ENCODE data around the gene RSPH6A.

Gene RSPH6A

DNA sequence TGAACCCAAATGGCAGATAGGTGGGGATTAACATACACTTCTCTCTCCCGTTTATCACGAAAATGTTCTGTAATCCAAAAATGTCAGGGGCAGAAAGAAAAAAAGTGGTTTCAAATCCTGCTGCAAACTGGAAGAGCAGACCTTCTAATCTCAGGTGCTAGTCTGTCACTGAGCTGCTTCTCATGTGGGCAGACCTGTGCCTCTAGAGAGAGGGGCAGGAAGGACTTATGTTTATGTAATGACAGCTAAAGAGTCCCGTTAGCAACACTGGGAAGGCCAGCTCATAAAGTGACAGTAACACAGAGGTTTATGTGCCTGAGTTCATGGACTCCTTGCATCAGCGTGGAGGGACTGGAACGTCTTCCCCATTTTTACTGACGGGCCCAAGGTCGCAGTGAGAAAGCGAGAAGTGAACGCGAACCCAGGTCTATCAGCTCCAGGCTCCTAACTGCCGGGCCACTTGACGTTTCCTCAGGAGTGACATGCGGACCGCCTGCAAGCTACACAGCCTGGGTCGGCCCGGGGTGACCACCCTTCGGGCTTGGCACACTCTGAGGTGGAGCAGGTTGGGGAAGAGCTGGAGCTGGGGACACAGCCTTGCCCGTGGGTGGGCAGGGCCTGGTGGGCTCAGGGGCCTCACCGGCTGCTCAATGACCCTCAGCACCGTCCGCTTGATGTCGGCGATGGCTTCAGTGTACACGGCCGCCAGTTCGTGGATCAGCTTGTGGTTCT is 9.6 kb upstream of the RSPH6A start:
- DNase-seq, result no peak

DNA sequence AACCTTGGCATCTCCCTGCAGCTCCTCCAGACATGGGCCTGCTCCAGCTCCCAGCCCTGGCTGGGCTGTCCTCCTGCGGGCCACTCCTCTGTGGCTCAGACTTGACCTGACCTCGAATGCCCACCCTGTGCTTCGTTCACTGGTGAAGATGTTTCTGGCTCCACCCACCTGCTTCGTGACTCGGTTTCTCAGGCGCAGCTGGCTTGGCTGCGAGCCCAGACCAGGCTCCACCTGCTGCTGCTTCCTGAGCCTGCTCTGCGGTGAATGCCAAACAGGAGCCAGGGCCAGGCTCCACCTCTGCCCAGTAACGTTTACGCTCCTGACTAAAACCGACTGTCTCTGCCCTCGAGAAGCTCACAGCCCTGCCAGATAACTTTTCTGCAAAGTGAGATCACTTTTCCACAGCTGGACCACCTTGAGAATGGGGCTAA is 8.9 kb upstream of the RSPH6A start:
- DNase-seq, result no peak

DNA sequence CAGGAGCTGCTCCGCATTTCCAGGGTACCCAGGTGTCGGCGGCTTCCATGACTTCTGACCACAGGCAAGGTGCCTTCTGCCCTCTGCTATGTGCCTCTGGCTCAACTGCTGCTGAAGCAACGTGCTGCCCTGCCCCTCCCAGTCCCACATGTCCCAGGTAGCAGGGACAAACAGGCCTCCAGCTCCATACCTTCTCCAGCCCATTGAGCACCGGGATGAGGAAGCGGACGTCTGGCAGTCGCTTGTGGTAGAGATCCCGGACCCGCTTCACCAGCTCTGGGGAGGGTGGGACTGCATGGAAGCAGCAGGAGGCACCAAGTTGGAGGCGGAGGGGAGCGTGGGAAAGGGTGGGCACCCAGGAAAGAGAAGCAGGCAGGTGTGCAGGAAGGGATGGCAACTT is 8.1 kb upstream of the RSPH6A start:
- no peak for DNase-seq

DNA sequence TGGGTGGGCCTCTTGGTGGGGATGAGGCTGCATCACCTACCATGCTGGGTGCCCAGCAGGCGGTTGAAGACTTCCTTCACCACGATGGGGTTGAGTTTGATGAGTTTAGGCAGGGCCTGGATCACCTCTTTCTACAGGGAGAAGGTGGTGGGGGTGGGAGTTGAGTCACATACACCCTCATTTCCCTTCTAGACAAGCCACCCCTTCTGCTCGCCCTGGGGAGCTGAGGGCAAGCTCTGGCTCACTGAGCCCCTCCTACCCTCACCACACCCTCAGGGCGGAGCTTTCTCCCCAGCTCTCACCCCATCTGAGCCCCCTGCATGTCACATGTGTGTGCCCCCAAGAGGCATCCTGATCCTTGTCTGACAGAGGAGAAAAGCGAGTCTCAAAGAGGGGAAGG is 7.6 kb upstream of the RSPH6A start:
- no peak for DNase-seq

DNA sequence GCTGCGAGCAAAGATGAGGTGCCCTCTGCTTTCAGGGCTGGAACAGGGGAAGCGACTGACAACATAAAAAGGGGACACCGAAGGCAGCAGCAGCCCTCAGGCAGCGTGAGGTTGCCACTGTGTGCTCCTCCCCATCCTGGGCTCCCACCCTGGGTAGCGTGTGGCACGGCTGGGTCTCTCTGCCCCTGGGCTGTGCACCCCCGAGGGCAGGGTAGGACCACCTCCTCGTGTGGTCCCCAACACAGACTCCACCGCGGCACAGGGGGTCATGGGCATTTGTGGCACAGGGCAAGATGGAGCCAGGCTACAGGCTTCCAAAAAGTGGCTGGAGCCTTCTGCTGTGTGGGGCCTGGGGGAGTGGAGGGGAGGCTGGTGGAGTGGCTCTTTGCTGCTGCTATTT is 6.5 kb upstream of the RSPH6A start:
- DNase-seq, result no peak

DNA sequence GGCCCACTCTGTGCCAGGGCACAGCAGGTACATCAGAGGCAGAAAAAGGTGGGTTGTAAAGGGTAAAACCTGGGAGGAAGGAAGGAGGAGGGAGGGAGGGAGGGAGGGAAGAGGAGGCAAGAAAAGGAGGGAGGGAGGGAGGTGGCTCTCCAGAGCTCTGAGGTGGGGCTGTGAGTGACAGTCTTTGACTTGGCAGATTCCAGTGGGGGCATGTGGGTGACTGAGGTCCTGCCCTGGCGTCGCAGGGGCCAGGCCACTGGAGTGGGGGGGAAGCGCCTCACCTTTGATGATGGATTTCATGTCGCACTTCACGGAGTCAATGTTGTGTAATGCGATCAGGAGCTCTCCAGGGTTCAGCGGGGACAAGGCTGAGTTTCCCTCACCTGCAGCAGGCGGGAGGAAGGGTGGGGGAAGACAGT is 6.0 kb upstream of the RSPH6A start:
- no peak for DNase-seq

DNA sequence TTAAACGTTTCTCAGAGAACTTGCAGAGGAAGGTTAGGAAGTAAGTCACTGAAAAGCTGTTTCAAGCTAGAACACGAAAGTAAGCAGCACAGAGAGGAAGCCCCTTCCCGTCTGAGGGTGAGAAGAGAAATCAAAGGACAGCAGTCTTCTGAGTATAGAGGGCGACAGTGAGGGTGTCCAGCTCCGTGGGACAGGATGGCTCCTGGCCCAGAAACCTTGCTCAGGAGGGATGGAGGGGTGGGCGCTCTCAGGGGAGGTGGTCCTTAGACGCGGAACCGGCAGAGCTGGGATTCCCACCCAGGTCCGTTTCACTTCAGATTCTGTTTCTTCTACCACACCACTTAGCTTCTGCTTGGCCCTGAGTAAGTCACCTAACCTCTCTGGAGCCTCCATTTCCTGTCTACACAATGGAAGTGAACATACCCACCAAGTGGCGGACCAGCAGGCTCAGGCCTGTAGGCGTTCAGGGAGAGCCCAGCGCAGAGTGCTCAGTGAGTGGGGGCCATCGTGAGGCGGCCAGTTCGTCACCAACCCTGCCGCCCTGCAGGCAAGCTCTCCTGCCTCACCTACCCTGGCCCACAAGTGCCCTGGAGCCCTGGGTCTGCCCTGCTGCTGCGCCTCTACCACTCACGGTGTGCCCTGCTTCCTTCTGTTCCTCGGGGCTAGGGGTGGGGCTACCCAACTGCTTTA is 5.5 kb upstream of the RSPH6A start:
- DNase-seq, result no peak

DNA sequence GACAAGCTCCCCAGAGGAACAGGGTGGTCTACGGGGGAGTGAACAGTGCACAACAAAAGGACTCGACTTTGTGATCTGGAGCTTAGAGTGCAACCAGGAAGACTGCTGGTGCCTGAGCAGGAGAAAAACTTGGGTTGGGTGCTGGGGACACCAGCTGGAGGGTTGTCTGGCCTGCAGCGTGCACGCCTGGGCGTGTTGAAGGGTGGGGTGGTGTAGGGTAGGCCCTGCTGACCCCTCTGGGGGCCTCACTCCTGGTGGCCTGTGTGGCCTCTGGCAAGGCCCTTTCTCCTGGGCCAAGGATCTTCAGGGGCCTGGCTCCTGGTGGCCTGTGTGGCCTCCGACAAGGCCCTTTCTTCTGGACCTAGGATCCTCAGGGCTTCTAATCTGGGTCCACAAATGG is 4.7 kb upstream of the RSPH6A start:
- no peak for DNase-seq

DNA sequence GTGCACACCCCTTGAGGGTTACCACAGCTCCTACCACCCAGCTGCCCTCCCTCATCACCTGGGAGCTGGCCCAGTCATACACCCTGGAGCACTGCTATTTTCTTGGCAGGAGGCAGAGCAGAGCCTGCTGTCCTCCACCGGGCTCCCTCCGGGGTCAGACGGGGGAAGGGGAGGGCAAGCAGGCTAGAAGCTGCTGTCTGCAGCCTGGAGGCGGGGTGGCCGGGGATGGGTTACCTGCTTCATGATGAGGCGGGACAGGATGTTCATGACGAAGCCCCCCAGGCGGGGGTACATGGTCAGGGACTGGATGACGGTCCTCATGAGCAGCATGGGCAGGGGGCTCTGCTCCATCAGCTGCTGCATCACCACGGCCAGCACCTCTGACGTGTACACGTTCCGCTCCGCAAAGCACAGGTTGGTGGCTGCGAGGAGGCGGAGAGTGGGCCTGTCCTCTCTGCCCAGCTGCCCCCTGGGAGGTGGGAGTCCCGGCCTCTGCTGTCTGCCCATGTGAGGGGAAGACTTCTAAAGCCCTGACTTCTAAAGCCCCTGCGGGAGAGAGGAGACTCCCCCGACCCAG is 2.7 kb upstream of the RSPH6A start:
- DNase-seq, result no peak

DNA sequence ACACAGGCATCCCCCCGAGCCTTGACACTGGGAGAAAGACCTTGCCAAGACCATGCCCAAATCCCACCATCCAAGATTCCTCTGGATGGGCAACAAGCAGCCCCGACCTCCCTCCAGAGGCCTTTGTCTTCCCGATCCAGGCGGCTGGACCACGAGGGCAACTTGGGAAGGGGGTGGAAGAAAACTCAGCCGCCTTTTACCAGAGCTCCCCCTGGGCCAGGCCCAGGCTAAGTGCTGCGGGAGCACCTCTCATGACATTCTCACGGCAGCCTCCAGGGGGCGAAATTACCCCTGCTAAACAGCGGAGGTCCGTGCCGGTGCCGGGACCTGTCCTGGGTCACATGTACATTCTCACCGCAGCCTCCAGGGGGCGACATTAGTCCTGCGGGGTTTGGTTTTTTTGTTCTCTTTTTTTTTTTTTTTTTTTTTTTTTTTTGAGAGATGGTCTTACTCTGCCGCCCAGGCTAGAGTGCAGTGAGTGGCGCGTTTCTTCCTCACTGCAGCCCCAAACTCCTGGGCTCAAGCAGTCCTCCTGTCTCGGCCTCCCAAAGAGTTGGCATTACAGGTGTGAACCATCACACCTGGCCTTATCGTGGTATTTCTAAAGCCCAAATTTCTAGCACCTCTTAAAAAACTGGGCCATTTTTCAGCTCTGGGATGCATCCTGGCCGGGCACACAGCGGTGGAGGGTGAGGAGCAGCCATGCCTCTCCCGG is 2.1 kb upstream of the RSPH6A start:
- peak; percentile 97 for DNase-seq

DNA sequence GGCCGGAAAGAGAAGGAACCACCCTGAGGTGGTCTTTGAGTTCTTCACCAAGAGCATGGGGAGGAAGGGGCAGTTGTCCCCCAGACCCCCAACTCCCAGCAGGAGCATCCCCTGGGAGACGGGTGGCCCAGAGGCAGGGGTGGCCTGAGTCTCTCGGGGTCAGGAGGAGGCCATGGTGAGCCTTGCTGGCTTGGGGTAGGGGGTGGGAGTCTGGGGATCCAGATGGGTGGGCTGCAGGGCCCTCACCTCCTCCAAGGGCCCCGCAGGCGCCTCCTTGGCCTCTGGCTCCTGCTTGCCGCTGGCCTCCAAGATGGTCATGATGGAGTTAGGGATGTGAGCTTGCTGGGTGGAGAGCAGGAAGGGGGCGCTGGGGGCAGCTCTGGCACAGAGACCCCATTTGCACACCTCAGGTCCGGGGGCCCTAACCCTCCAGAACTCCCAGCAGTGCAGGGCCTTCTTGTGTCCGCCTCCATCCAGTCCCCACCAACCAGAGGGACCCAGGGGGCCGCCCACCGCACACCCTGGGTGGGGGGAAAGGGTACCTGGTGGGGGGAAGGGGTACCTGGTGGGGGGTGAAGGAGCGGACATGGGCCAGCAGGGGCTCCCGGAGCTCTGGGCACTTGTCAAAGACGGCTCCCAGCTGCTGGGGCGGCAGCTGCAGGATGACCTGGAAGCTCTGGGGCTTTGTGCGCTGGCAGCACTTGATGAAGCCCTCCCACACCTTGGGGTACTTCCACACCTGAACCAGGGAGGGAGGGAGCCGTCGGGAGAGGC is 1.3 kb upstream of the RSPH6A start:
- no peak for DNase-seq

DNA sequence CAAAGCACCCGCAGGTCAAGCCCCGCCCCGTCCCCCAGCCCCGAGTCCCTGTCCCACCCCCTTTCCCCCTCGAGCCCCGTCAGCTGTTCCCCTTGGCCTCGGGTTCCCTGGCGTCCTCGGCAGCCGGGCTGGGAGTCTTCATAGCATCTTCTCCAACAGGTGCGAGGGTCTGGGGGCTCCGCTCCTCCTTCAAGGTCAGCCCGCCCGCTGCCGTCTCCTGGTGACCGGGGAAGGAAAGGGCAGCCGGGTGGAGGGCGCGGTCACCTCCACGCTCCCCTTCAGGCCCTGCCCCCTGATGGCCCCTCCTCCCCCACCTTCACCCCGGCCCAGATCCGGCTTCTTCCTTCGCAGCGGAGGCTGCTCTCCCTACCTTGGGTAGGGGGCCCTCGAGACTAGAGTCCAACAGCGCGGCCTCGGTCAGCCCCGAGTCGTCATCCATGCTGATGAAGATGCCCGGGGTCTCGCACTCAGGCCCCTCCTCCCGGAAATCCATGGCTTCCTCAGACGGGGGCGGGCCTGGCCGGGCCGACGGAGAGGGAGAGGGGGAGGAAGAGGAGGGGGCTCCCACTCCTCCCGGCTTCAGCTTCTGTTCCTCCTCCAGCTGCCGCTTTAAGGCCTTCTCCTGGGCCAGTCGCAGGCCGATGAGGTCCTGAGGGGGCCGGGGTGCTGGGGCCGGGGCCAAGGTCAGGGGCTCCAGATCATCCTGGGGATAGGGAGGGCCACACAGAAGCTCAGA is 541 bp upstream of the RSPH6A start:
- no peak for DNase-seq

DNA sequence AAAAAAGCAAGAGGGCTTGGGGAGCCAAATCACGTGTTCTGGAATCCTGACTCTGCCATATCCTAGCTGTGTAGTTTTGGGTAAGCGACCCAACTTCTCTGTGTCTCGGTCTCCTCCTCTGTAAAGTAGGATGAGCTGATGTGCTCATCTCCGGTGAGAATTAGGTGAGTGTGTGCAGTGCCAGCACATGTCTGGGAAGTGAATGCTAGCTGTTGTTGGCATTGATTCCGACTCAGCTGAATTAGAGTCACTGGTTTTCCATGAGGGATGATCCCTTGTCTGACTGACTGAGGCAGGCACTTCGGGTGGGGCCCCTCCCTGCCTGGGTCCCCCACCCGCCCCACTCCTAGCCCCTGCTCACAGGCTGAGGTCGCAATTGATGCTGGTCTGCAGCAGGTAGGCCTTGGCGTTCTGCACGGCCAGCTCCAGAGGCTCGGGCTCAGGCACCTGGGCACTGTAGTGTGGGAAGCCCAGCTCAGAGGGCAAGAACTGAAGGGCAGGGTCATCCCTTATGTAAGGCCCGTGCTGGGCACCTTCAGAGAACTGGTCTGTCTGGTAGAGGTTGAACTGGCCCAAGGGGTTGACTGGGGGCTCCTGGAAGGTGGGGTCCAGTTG is 835 bp downstream of the RSPH6A start:
- no peak for DNase-seq

DNA sequence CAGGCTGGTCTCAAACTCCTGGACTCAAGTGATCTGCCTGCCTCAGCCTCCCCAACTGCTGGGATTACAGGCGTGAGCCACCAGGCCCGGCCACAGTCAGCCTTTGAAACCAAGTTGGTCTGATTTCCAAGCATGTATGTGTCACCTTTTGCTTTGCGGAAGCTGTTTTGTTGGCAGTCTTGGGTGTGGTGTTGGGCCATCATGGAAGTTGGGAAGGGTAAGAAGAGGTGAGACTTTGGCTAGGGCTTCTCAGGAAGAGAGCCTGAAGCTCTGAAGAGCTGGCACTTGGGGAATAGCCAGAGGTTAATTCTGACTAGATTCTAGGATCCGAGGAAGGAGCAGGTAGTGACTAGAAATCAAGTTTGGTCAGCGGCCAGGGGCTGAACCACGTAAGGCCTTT is 2.8 kb downstream of the RSPH6A start:
- DNase-seq, result no peak

DNA sequence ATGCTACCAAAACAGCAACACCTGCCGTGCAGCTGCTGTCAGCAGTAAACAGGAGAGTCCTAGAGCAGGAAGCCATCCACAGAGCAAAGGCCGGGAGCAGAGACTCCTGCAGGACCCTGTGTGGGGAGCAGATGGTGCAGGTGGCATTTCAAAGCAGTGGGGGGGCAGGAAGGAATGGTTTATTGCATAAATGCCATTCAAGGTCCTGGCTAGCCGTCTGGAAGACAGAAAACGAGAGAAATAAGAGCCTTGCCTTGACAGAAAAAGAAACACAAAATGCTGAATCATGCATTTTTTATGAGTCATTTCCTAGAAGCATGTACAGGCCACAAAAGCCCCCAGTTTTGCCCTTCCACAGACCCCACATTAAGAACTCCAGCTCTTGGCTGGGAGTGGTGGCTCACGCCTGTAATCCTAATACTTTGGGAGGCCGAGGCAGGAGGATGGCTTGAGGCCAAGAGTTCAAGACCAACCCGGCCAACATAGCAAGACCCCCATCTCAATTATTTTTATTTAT is 5.4 kb downstream of the RSPH6A start:
- DNase-seq, result peak; percentile 75

DNA sequence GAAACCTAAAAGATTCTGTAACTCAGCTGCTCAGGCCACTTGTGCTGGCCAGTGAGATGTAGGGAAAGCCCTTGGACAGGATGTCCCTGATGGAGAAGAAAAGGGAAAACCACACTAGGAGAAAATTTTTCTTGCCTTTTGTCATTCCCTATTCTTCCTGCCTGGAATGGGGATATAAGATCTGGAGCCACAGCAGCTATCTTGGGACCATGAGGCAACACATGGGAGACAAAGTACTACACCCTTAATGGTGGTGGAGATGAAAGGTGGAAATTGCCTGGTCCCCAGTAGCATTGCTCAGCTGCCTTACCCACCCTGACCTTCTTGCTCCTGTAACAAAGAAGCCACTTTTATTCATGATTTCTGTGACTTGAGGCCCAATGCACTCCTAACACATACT is 9.4 kb downstream of the RSPH6A start:
- no peak for DNase-seq

DNA sequence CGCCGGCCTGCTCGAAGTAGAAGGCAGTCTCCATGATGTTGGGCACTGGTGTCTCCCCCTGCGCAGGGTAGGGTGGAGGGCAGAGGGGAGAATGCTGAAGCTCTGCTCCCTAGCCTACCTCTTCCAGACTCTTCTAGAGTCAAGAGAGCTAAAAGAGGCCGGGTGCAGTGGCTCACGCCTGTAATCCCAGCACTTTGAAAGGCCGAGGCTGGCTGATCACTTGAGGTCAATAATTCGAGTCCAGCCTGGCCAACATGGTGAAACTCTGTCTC is 10.2 kb downstream of the RSPH6A start:
- DNase-seq, result no peak

DNA sequence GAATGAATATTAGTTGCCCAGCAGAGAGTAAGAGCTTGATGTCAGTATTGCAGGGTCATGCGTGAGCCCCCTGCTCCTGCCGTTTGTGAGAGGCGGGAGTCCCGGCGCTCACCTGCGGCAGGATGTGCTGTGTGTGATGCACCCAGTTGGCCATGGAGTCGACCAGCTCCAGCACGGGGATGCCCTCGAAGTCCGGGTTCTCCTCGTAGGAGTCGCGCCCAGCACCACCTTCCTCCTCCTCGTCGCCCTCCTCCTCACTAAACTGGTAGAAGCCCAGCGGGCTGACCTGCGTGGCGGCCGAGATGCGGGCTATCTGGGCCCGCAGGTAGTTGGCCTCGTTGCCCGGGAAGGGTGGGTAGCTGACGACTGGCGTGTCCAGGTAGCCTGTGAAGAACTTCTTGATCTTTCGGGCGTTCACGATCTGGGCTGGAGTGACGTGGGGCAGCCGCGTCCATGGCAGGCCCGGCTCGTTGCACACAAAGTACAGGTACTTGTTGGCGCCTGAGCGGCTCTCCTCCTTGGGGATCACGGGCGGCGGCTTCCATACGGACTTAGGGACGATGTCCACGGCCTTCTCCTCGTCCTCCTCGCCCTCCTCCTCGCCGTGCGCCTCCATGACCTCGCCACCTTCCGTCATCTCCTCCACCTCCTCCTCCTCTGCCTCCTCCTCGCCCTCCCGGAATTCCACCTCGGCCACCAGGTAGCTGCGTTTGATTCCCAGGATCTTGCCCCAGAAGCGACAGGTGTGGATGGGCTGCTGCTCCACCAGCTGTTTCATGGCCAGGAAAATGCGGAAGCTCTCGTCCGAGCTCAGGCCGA is 10.8 kb downstream of the RSPH6A start:
- no peak for DNase-seq

DNA sequence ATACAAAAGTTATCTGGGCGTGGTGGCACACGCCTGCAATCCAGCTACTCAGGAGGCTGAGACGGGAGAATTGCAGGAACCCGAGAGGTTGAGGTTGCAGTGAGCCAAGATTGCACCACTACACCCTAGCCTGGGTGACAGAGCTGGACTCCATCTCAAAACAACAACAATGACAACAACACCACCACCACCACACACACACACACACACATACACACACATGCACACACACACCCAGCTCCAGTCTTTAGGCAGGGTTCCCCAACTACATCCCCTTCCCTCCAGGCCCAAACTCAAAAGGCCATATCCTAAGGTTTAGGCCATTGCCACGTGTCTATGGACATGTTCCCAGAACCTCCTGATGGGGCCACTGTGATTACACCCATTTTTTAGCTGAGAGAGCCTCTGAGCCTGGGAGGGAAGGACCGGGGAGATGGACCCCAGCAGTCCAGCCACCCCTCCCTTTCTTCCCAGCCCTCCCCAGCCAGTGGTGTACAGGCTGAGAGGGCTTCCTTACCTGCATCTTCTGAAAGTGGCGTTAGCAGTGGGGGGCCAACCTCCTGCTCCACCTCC is 13.4 kb downstream of the RSPH6A start:
- DNase-seq, result no peak

DNA sequence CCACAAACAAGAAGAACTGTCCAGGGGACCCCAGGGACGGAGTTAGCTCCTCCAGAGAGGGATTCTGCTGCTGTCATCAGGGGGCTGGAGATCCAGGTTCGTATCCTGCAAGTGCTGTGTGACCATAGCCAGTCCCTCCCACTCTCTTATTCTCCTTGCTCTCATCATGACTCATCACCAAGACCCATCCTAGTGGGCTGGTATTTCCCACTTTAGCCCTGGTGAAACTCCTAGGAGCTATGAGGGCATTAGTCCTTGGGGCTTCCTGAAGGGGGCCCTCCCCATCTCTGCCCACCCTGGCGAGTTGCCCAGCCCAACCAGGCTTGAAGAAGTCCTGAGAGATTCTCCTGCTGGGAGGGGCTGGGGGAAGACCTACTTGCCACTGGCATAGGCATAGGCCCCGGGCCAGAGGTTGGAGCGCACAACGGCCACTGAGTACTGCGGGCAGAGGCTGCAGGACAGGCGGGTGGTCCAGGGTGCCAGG is 15.0 kb downstream of the RSPH6A start:
- no peak for DNase-seq

Measured in hematopoietic multipotent progenitor cell treated with erythropoietin and hydrocortisone succinate and interleukin-3 and kit ligand, for 6 days (in vitro differentiated cells).